ENCODE measurements around the gene SERPINI2.

SERPINI2 gene

GRCh38 chr3:167483708-167484475 lies 10.1 kb upstream of the SERPINI2 start:
- no peak overlapping the region for H3K4me2 ChIP-seq (ENCODE audit: low read length)
- no peak overlapping the region for H3K9ac ChIP-seq (ENCODE audit: low read depth, low read length)
- H3K4me3 ChIP-seq (ENCODE audit: low read length) = no peak overlapping the region
- no peaks in the 10 kb centered on the region for H3K9me3 ChIP-seq (replicated peaks; ENCODE audit: low read length)
- no peaks in the 10 kb centered on the region for H3K27me3 ChIP-seq (ENCODE audit: control insufficient read depth, insufficient read depth, low read length)
- no peaks in the 10 kb centered on the region for H3K36me3 ChIP-seq (ENCODE audit: insufficient read depth, low read length)
- H3K4me1 ChIP-seq (ENCODE audit: control insufficient read depth, insufficient read depth, low read length) = no peaks in the 10 kb centered on the region

DNA sequence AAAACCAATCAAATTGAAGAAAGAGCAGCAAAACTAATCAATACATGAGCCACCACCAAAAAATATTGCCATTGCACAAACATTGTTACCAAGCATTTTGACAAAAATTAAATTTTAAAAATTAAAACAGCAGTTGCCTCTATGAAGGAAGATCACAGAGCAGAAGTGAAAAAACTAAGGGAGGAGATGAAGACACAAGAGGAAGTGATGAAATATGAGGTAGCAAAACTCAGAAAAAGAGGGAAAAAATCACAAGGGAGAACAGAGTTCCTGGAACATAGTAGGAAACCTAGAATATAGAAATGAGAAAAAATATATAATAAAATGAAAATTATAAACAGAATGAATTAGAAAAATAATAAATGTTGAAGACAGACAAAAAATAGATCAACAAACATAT lies 7.3 kb upstream of the SERPINI2 start:
- Histone ChIP-seq H3K9ac (ENCODE audit: low read depth, low read length) (no peak overlapping the region), H3K9me3 (replicated peaks; ENCODE audit: low read length) (no peaks in the 10 kb centered on the region), H3K4me3 (ENCODE audit: low read length) (no peak overlapping the region), H3K36me3 (ENCODE audit: insufficient read depth, low read length) (no peaks in the 10 kb centered on the region), H3K27me3 (ENCODE audit: control insufficient read depth, insufficient read depth, low read length) (no peaks in the 10 kb centered on the region), H3K4me1 (ENCODE audit: control insufficient read depth, insufficient read depth, low read length) (no peaks in the 10 kb centered on the region), H3K4me2 (ENCODE audit: low read length) (no peak overlapping the region)

GRCh38 chr3:167480748-167481147 lies 6.9 kb upstream of the SERPINI2 start:
- H3K4me2 ChIP-seq (ENCODE audit: low read length) = no peak overlapping the region

DNA sequence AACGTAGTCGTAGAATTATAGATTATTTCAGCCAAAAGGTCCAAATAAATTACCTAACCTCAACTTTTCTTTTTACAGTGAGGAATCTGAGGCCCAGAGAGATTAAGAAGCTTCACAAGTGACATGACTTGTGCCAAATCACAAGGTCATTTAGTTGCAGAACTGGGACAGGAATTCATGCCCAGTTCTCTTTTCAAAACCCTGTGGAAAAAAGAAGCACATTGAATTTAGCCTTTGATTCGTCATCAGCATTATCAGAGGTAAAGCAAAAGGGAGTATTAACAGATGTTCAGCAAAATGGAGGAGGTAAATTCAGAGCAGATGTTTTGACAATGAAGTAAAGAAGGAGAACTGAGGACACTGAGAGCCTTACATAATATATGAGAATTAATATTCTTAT lies 4.5 kb downstream of the SERPINI2 start:
- Histone ChIP-seq H3K36me3 (ENCODE audit: insufficient read depth, low read length) (no peaks in the 10 kb centered on the region), H3K9ac (ENCODE audit: low read depth, low read length) (no peak overlapping the region), H3K4me1 (ENCODE audit: control insufficient read depth, insufficient read depth, low read length) (no peaks in the 10 kb centered on the region), H3K4me2 (ENCODE audit: low read length) (no peak overlapping the region), H3K27me3 (ENCODE audit: control insufficient read depth, insufficient read depth, low read length) (no peaks in the 10 kb centered on the region), H3K4me3 (ENCODE audit: low read length) (no peak overlapping the region), H3K9me3 (replicated peaks; ENCODE audit: low read length) (no peaks in the 10 kb centered on the region)

More at GRCh38 chr3:167480748-167481147, 6.9 kb upstream of the SERPINI2 start:
- no peaks in the 10 kb centered on the region for H3K36me3 ChIP-seq (ENCODE audit: insufficient read depth, low read length)
- no peak overlapping the region for H3K9ac ChIP-seq (ENCODE audit: low read depth, low read length)
- H3K4me3 ChIP-seq (ENCODE audit: low read length) = no peak overlapping the region
- no peaks in the 10 kb centered on the region for H3K27me3 ChIP-seq (ENCODE audit: control insufficient read depth, insufficient read depth, low read length)
- no peaks in the 10 kb centered on the region for H3K4me1 ChIP-seq (ENCODE audit: control insufficient read depth, insufficient read depth, low read length)
- H3K9me3 ChIP-seq (replicated peaks; ENCODE audit: low read length) = no peaks in the 10 kb centered on the region

GRCh38 chr3:167467848-167468611 lies 5.8 kb downstream of the SERPINI2 start:
- no peaks in the 10 kb centered on the region for H3K9me3 ChIP-seq (replicated peaks; ENCODE audit: low read length)
- no peaks in the 10 kb centered on the region for H3K36me3 ChIP-seq (ENCODE audit: insufficient read depth, low read length)
- no peak overlapping the region for H3K4me2 ChIP-seq (ENCODE audit: low read length)
- no peak overlapping the region for H3K4me3 ChIP-seq (ENCODE audit: low read length)
- H3K9ac ChIP-seq (ENCODE audit: low read depth, low read length) = no peak overlapping the region
- no peaks in the 10 kb centered on the region for H3K27me3 ChIP-seq (ENCODE audit: control insufficient read depth, insufficient read depth, low read length)
- H3K4me1 ChIP-seq (ENCODE audit: control insufficient read depth, insufficient read depth, low read length) = no peaks in the 10 kb centered on the region

DNA sequence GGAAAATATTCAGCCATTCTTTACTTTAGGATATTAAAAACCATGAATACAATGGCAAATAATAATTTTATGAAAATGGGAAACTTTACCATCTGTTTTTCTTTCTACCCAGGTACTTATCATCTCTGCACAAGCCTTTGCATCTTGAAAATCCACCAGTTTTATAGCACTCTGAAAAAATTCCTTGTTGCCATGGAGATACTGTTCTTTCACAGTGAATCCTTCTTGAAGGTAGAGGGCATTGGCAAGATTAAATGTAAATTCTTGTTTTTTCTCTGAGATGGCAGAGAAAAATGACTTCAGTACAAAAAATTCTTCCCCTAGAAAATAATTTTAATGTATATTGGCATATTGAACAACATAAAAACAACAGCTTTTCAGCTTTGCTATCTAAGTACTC lies 6.9 kb downstream of the SERPINI2 start:
- H3K4me1 ChIP-seq (ENCODE audit: control insufficient read depth, insufficient read depth, low read length) = no peaks in the 10 kb centered on the region
- no peaks in the 10 kb centered on the region for H3K9me3 ChIP-seq (replicated peaks; ENCODE audit: low read length)
- no peak overlapping the region for H3K9ac ChIP-seq (ENCODE audit: low read depth, low read length)
- no peak overlapping the region for H3K4me3 ChIP-seq (ENCODE audit: low read length)
- H3K36me3 ChIP-seq (ENCODE audit: insufficient read depth, low read length) = no peaks in the 10 kb centered on the region
- no peaks in the 10 kb centered on the region for H3K27me3 ChIP-seq (ENCODE audit: control insufficient read depth, insufficient read depth, low read length)
- no peak overlapping the region for H3K4me2 ChIP-seq (ENCODE audit: low read length)

DNA sequence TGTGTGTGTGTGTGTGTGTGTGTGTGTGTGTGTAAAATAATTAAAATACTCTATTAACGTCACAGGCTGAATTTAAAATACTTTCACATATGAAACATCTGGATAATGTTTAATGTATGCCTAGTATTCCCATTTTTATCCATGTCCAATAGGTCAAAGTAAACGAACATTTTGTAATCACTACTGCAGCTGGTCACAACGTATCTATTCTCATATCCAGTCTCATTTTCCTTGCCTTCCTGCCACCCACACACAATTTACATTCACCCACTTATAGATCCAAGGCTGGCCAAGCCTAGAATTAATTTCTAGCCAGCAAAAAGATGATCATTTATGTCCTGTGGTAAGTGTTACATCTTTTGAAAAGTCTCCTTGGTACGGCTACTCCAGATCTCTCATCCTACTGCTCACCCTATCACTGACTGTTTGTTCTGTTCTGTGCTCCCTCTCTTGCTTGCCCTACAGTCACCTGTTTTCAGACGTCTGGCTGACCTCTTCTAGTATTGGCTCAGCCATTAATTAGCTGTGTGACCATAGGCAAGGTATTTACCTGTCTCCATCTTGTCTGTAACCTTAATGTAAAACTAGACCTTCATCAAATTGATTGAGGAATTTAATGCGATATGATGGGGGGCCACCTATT lies 17.6 kb downstream of the SERPINI2 start:
- no peaks in the 10 kb centered on the region for H3K4me1 ChIP-seq (ENCODE audit: control insufficient read depth, insufficient read depth, low read length)
- H3K4me2 ChIP-seq (ENCODE audit: low read length) = no peak overlapping the region
- no peaks in the 10 kb centered on the region for H3K9me3 ChIP-seq (replicated peaks; ENCODE audit: low read length)
- no peak overlapping the region for H3K9ac ChIP-seq (ENCODE audit: low read depth, low read length)
- H3K27me3 ChIP-seq (ENCODE audit: control insufficient read depth, insufficient read depth, low read length) = no peaks in the 10 kb centered on the region
- no peaks in the 10 kb centered on the region for H3K36me3 ChIP-seq (ENCODE audit: insufficient read depth, low read length)
- no peak overlapping the region for H3K4me3 ChIP-seq (ENCODE audit: low read length)

DNA sequence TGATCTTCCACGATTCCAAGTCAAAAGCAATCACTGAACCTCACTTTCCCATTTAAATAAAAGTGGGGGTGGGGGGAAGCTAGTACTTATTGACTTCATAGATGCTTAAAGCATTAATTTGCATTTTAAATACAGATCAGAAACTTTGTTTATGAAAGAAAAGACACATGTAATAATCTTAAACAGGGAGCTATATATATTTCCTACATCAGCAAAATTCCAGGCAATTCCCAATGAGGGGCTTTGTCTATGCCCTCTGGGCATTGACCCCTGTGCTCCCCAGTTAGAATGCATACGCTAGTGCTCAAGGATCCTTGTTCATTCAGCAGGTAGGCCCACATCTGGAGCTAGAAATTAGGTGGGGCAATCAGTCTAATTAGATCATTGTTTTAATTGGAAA lies 20.0 kb downstream of the SERPINI2 start:
- Histone ChIP-seq H3K4me3 (ENCODE audit: low read length) (no peak overlapping the region), H3K4me2 (ENCODE audit: low read length) (no peak overlapping the region), H3K4me1 (ENCODE audit: control insufficient read depth, insufficient read depth, low read length) (no peaks in the 10 kb centered on the region), H3K36me3 (ENCODE audit: insufficient read depth, low read length) (no peaks in the 10 kb centered on the region), H3K27me3 (ENCODE audit: control insufficient read depth, insufficient read depth, low read length) (no peaks in the 10 kb centered on the region), H3K9ac (ENCODE audit: low read depth, low read length) (no peak overlapping the region), H3K9me3 (replicated peaks; ENCODE audit: low read length) (no peaks in the 10 kb centered on the region)

- Histone ChIP-seq H3K4me3 (ENCODE audit: low read length) (no peak overlapping the region), H3K9me3 (replicated peaks; ENCODE audit: low read length) (no peaks in the 10 kb centered on the region), H3K4me1 (ENCODE audit: control insufficient read depth, insufficient read depth, low read length) (no peaks in the 10 kb centered on the region), H3K9ac (ENCODE audit: low read depth, low read length) (no peak overlapping the region), H3K27me3 (ENCODE audit: control insufficient read depth, insufficient read depth, low read length) (no peaks in the 10 kb centered on the region), H3K4me2 (ENCODE audit: low read length) (no peak overlapping the region), H3K36me3 (ENCODE audit: insufficient read depth, low read length) (no peaks in the 10 kb centered on the region)
Observed at GRCh38 chr3:167451282-167451681, 22.6 kb downstream of the SERPINI2 start.

GRCh38 chr3:167450675-167451074 lies 23.2 kb downstream of the SERPINI2 start:
- no peak overlapping the region for H3K4me2 ChIP-seq (ENCODE audit: low read length)
- H3K27me3 ChIP-seq (ENCODE audit: control insufficient read depth, insufficient read depth, low read length) = no peaks in the 10 kb centered on the region
- H3K9ac ChIP-seq (ENCODE audit: low read depth, low read length) = no peak overlapping the region
- H3K9me3 ChIP-seq (replicated peaks; ENCODE audit: low read length) = no peaks in the 10 kb centered on the region
- no peaks in the 10 kb centered on the region for H3K4me1 ChIP-seq (ENCODE audit: control insufficient read depth, insufficient read depth, low read length)
- no peak overlapping the region for H3K4me3 ChIP-seq (ENCODE audit: low read length)
- H3K36me3 ChIP-seq (ENCODE audit: insufficient read depth, low read length) = no peaks in the 10 kb centered on the region

DNA sequence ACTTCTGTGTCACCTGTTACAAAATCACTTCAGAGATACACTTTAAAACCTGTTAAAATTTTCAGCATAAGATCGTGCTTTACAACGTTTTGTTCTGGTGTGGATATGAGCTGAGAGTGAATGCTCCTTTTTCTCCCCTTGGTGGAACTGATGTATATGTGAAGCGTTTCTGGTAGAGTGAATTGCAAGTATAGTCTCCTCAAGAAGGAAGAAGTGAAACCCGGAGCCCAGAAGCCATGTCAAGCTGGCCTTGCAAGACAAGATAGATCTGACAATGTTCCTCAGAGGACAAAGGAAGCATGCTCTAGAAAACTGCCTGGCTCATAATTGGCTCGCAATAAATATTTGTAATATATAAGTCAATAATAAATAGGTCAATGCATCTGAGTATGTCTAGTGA lies 23.6 kb downstream of the SERPINI2 start:
- Histone ChIP-seq H3K9ac (ENCODE audit: low read depth, low read length) (no peak overlapping the region), H3K4me3 (ENCODE audit: low read length) (no peak overlapping the region), H3K4me2 (ENCODE audit: low read length) (no peak overlapping the region), H3K4me1 (ENCODE audit: control insufficient read depth, insufficient read depth, low read length) (no peaks in the 10 kb centered on the region), H3K36me3 (ENCODE audit: insufficient read depth, low read length) (no peaks in the 10 kb centered on the region), H3K27me3 (ENCODE audit: control insufficient read depth, insufficient read depth, low read length) (no peaks in the 10 kb centered on the region), H3K9me3 (replicated peaks; ENCODE audit: low read length) (no peaks in the 10 kb centered on the region)
